Measurements from ENCODE around the gene EMD. TPM values are rescaled to one million over a fixed set of nuclear protein-coding genes. Genes with fewer than 3 reads are reported as not detected.

The EMD gene
- total RNA-seq, 3 donors from 2014 or later (not counting 1 experiment from before 2014, with no cell fraction given) = 141 to 175 (median 152) TPM

GRCh38 chrX:154371789-154372300 lies 7.2 kb upstream of the EMD start:
- no peak for DNase-seq
- peaks cover 19 to 24% of the 10 kb centered on the region in 2 donors for H3K4me1 Mint-ChIP-seq
- intact Hi-C loops (cut with micrococcal nuclease) = loop anchor here (2.0 to 10.0 kb wide), 2 partner anchors 277 to 401 kb away; partner anchors contain the start of genes HCFC1 and MECP2
- Histone ChIP-seq H3K9me3 (ENCODE audit: control insufficient read depth, insufficient read depth, low read length) (no peaks in the 10 kb centered on the region), H3K4me3 (ENCODE audit: low read length) (peak overlapping the region; percentile 59), H3K4me1 (ENCODE audit: control insufficient read depth, insufficient read depth, low read length) (peaks cover 57% of the 10 kb centered on the region), H3K27me3 (ENCODE audit: control insufficient read depth, insufficient read depth, low read length) (no peaks in the 10 kb centered on the region), H3K27ac (ENCODE audit: low read length) (peak overlapping the region; percentile 79), H3K36me3 (ENCODE audit: control insufficient read depth, insufficient read depth, low read length) (peaks cover 15% of the 10 kb centered on the region)
- no peaks in the 10 kb centered on the region for H3K9me3 Mint-ChIP-seq
- no peaks in the 10 kb centered on the region for H3K27me3 Mint-ChIP-seq (ENCODE audit: low read depth in 2 of 2)
- H3K27ac Mint-ChIP-seq = peak overlapping the region; percentile 95 to 97
- H3K36me3 Mint-ChIP-seq = no peaks in the 10 kb centered on the region
- 6% methylated on average over 43 of the region's 43 CpGs for WGBS (ENCODE audit: insufficient coverage)
- no peak for ATAC-seq
- no peak for TF ChIP-seq CTCF (IDR thresholded peaks at IDR 0.05)
- H3K4me3 Mint-ChIP-seq = peak overlapping the region; percentile 93

- Histone ChIP-seq H3K36me3 (ENCODE audit: control insufficient read depth, insufficient read depth, low read length) (peaks cover 7% of the 10 kb centered on the region), H3K27me3 (ENCODE audit: control insufficient read depth, insufficient read depth, low read length) (no peaks in the 10 kb centered on the region), H3K27ac (ENCODE audit: low read length) (peak overlapping the region; percentile 79), H3K9me3 (ENCODE audit: control insufficient read depth, insufficient read depth, low read length) (no peaks in the 10 kb centered on the region), H3K4me1 (ENCODE audit: control insufficient read depth, insufficient read depth, low read length) (peaks cover 56% of the 10 kb centered on the region), H3K4me3 (ENCODE audit: low read length) (peak overlapping the region; percentile 59)
- peak; percentile 32 to 39 (median 38) for ATAC-seq
- H3K4me1 Mint-ChIP-seq = peaks cover 19 to 24% of the 10 kb centered on the region in 2 donors
- intact Hi-C loops (cut with micrococcal nuclease) = loop anchor here (2.0 to 10.0 kb wide), 2 partner anchors 278 to 402 kb away; partner anchors contain the start of genes HCFC1 and MECP2
- 8% methylated on average over 2 of the region's 5 CpGs for WGBS (ENCODE audit: insufficient coverage)
- H3K36me3 Mint-ChIP-seq = no peaks in the 10 kb centered on the region
- TF ChIP-seq CTCF (IDR thresholded peaks at IDR 0.05) = no peak
- H3K9me3 Mint-ChIP-seq = no peaks in the 10 kb centered on the region
- DNase-seq = peak; percentile 52 to 71
- peak overlapping the region; percentile 93 for H3K4me3 Mint-ChIP-seq
- H3K27ac Mint-ChIP-seq = peak overlapping the region; percentile 95 to 97
- no peaks in the 10 kb centered on the region for H3K27me3 Mint-ChIP-seq (ENCODE audit: low read depth in 2 of 2)
Measured at GRCh38 chrX:154372612-154373022, 6.5 kb upstream of the EMD start.

GRCh38 chrX:154373340-154374306 lies 5.5 kb upstream of the EMD start:
- WGBS (ENCODE audit: insufficient coverage) = 22% methylated on average over 16 of the region's 23 CpGs
- Histone ChIP-seq H3K36me3 (ENCODE audit: control insufficient read depth, insufficient read depth, low read length) (no peaks in the 10 kb centered on the region), H3K4me3 (ENCODE audit: low read length) (peak overlapping the region; percentile 34), H3K9me3 (ENCODE audit: control insufficient read depth, insufficient read depth, low read length) (no peaks in the 10 kb centered on the region), H3K4me1 (ENCODE audit: control insufficient read depth, insufficient read depth, low read length) (peaks cover 52% of the 10 kb centered on the region), H3K27me3 (ENCODE audit: control insufficient read depth, insufficient read depth, low read length) (no peaks in the 10 kb centered on the region), H3K27ac (ENCODE audit: low read length) (peak overlapping the region; percentile 63)
- H3K4me3 Mint-ChIP-seq = peak overlapping the region; percentile 76
- intact Hi-C loops (cut with micrococcal nuclease) = loop anchor here (2.0 to 10.0 kb wide), 2 partner anchors 279 to 403 kb away; partner anchors contain the start of genes HCFC1 and MECP2
- H3K9me3 Mint-ChIP-seq = no peaks in the 10 kb centered on the region
- DNase-seq (peak in 1 of 2 donors; percentile 63), ATAC-seq (no peak)
- no peaks in the 10 kb centered on the region for H3K27me3 Mint-ChIP-seq (ENCODE audit: low read depth in 2 of 2)
- TF ChIP-seq CTCF (IDR thresholded peaks at IDR 0.05) = peak; percentile 14
- peaks cover 12 to 16% of the 10 kb centered on the region in 2 donors for H3K4me1 Mint-ChIP-seq
- H3K27ac Mint-ChIP-seq = peak overlapping the region; percentile 95 to 97
- no peaks in the 10 kb centered on the region for H3K36me3 Mint-ChIP-seq

All from natural killer cell (primary cell).